Measurements from ENCODE around the gene UVRAG. TPM values are rescaled to one million over a fixed set of nuclear protein-coding genes. Genes with fewer than 3 reads are reported as not detected.

Gene UVRAG
- polyA plus RNA-seq, 3 donors: 15.6 to 17.3 (median 16.7) TPM

DNA sequence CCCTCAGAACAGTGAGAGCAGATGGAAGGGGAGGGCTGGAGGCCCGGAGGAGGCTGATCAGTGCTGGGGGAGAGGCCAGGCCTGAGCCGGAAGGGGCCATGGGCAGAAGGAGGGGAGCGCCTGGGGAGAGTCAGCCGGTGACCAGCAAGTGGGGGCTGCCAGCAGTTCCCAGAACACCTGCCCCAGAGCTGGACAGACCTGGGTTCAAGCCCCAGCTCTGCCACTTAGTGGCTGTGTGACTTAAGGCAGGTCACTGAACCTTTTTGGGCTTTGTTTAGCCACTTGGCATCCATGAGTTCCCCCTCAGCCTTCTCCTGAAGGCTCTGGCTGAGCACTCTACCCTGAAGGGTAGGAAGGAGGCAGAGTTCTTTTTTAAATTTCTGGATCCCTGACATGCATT is 373.9 kb downstream of the UVRAG start:
- no peak for DNase-seq

DNA sequence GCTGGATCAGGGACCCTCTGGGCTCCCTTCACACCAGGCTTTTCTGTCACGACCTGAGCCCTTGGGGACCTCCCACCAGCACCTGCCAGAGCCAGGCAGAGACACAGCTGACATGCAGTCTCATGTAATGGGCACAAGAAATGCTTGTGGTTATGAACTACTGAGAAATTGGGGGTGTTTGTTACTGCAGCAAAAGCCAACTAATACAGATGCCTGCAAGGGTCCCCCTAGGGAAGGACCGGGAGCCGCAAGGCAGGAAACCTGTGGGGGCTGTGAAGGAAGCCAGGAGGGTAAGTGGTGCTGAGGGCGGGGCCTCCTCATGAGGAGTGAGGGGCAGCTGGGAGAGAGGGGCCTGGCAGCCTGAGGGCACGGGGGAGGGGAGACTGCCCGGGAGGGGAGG is 374.7 kb downstream of the UVRAG start:
- no peak for DNase-seq

DNA sequence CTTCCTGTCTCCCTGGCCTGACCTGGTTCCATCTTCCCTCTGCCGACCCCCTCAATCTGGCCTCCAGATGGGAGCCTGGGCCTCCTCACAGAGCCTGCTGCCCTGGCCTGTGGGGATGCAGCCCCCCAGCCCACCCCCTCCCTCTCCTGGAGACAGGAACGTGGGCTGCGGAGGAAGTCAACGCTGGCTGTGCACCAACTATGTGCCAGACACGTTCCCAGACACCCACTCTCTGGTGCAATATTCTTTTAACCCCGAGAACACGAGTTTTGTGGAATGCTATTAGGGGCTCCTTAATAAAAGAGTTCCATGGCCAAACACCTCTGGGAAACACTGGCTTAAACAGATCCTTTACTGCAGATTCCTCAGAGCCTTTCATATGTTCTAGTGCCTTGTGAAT is 375.4 kb downstream of the UVRAG start:
- no peak for DNase-seq

Other genes starting within 250 kb of the UVRAG start
- 1 to 10 TPM; 6.2 to 8.2 (median 7.6) TPM for gene MAP6, start 146.2 kb upstream of the UVRAG start, polyA plus RNA-seq (ENCODE audit: insufficient read length in 3 of 3)
- 1 to 10 TPM; 1.0 to 1.5 (median 1.0) TPM for gene MOGAT2, start 97.4 kb upstream of the UVRAG start, polyA plus RNA-seq (ENCODE audit: insufficient read length in 3 of 3)
- gene DGAT2, start 46.4 kb upstream of the UVRAG start, polyA plus RNA-seq (ENCODE audit: insufficient read length in 3 of 3): 1 to 10 TPM; 3.9 to 5.0 (median 4.9) TPM